Tibial artery (tissue), 4 donors: ENCODE results near the gene ZNF774.
A peak's percentile ranks its signal among the peaks of the same experiment; 100 is the strongest.
"Not testable (repeated sequence)": the region's sequence is repeated elsewhere in the genome, so short reads cannot be mapped to it uniquely, and the experiment has no call there.

Experiments used
- DNase-seq, 2 donors: peaks; one replicate each; pipeline ENCODE4 v3.0.0-alpha.2; 2019
- H3K27ac ChIP-seq, 2 donors: fragments of 200-600 bp; sonication (generic) in 1 of 2; 1 replicate in 1 of 2; 2 replicates in 1 of 2; pipeline ENCODE4 v1.5.1; 2018 to 2019; ENCODE audit warnings: mild to moderate bottlenecking in 1 of 2
- H3K27me3 ChIP-seq, 2 donors: fragments of 200-600 bp; sonication (generic) in 1 of 2; one replicate each; pipeline versions ENCODE4 v1.5.1 to v1.6.0; 2016 to 2019
- H3K36me3 ChIP-seq, 3 donors: fragments of 200-600 bp; sonication (generic) in 2 of 3; one replicate each; pipeline ENCODE4 v1.5.1; 2016 to 2019; ENCODE audit warnings: mild to moderate bottlenecking in 2 of 3
- H3K4me1 ChIP-seq, 4 donors: fragments of 200-600 bp; sonication (generic) in 2 of 4; 1 replicate in 3 of 4; 2 replicates in 1 of 4; pipeline ENCODE4 v1.5.1; 2016 to 2019
- H3K4me3 ChIP-seq, 2 donors: fragments of 200-600 bp; sonication (generic) in 1 of 2; 1 replicate in 1 of 2; 2 replicates in 1 of 2; pipeline ENCODE4 v1.5.1; 2018 to 2019; ENCODE audit warnings: mild to moderate bottlenecking in 2 of 2
- H3K9me3 ChIP-seq, 3 donors: fragments of 200-600 bp; sonication (generic) in 1 of 3; one replicate each; pipeline ENCODE4 v1.5.1; 2016 to 2019
- CTCF ChIP-seq, 2 experiments: fragments of 200-600 bp in 1 of 2; fragments of 450-650 bp in 1 of 2; IDR thresholded peaks; one replicate each; pipeline ENCODE4 v1.5.1; 2017 to 2019; ENCODE audit warnings: antibody characterized with exemption in 2 of 2, mild to moderate bottlenecking in 1 of 2, moderate library complexity in 1 of 2
- intact Hi-C: fragments of 100-400 bp; cut with DNase I; formaldehyde crosslinking; loops from one replicate; pipeline ENCODE4 v1.15.0; 2023; ENCODE audit warnings: low total_unique reads

ZNF774 gene

GRCh38 chr15:90407336-90407735, 55.3 kb downstream of the ZNF774 start:
- Histone ChIP-seq H3K27me3 (no peaks in the 10 kb centered on the region), H3K4me3 (no peak overlapping the region), H3K9me3 (no peaks in the 10 kb centered on the region), H3K27ac (peak overlapping the region; percentile 86 to 93), H3K36me3 (no peaks in the 10 kb centered on the region), H3K4me1 (peaks cover 0 to 87% (median 57%) of the 10 kb centered on the region in 4 donors)
- TF ChIP-seq CTCF (IDR thresholded peaks at IDR 0.05) = no peak
- DNase-seq = no peak
- intact Hi-C loops = no loop called here

- Histone ChIP-seq H3K4me1 (peaks cover 0 to 87% (median 57%) of the 10 kb centered on the region in 4 donors), H3K4me3 (no peak overlapping the region), H3K9me3 (no peaks in the 10 kb centered on the region), H3K36me3 (no peaks in the 10 kb centered on the region), H3K27ac (peak overlapping the region; percentile 86 to 93), H3K27me3 (no peaks in the 10 kb centered on the region)
- intact Hi-C loops = no loop called here
- TF ChIP-seq CTCF (IDR thresholded peaks at IDR 0.05) = no peak
- no peak for DNase-seq
Observed at GRCh38 chr15:90407871-90408317, 55.8 kb downstream of the ZNF774 start.

- Histone ChIP-seq H3K27me3 (no peaks in the 10 kb centered on the region), H3K27ac (peak overlapping the region; percentile 86 to 93), H3K36me3 (no peaks in the 10 kb centered on the region), H3K9me3 (no peaks in the 10 kb centered on the region), H3K4me1 (peaks cover 0 to 87% (median 57%) of the 10 kb centered on the region in 4 donors), H3K4me3 (no peak overlapping the region)
- intact Hi-C loops = no loop called here
- no peak for TF ChIP-seq CTCF (IDR thresholded peaks at IDR 0.05)
- no peak for DNase-seq
Observed at GRCh38 chr15:90408657-90409056, 56.6 kb downstream of the ZNF774 start.

- H3K27me3 ChIP-seq, H3K4me3 ChIP-seq, H3K36me3 ChIP-seq, DNase-seq, H3K9me3 ChIP-seq, intact Hi-C loops: not testable (repeated sequence)
- Histone ChIP-seq H3K4me1 (peaks cover 3 to 87% (median 57%) of the 10 kb centered on the region in 4 donors), H3K27ac (peak overlapping the region in 1 of 2 donors; percentile 86)
Observed at GRCh38 chr15:90409587-90409986, 57.5 kb downstream of the ZNF774 start.

GRCh38 chr15:90410316-90410715, 58.2 kb downstream of the ZNF774 start:
- intact Hi-C loops, H3K36me3 ChIP-seq, DNase-seq, H3K4me3 ChIP-seq, H3K9me3 ChIP-seq, H3K27ac ChIP-seq, H3K27me3 ChIP-seq: not testable (repeated sequence)
- peaks cover 4 to 87% (median 56%) of the 10 kb centered on the region in 4 donors for H3K4me1 ChIP-seq

GRCh38 chr15:90411176-90411575, 59.1 kb downstream of the ZNF774 start:
- Histone ChIP-seq H3K4me1 (peaks cover 4 to 85% (median 50%) of the 10 kb centered on the region in 4 donors), H3K4me3 (no peak overlapping the region), H3K27me3 (no peaks in the 10 kb centered on the region), H3K36me3 (no peaks in the 10 kb centered on the region), H3K27ac (peak overlapping the region; percentile 39 to 68), H3K9me3 (no peaks in the 10 kb centered on the region)
- no peak for TF ChIP-seq CTCF (IDR thresholded peaks at IDR 0.05)
- DNase-seq = no peak
- intact Hi-C loops = no loop called here
